Panc1 (cell line): Measurements from ENCODE around the gene NFATC1. TPM values are rescaled to one million over a fixed set of nuclear protein-coding genes. Genes with fewer than 3 reads are reported as not detected.

Experiments
- ATAC-seq: fragments of 200-7000 bp; cut with Tn5 transposase; 2 replicates; pipeline ENCODE4 v1.9.1; 2020; ENCODE audit warnings: mild to moderate bottlenecking, moderate library complexity
- BruUV-seq: library from RNA; stranded (reverse); fragments of 400-500 nt; replicated peaks from 2 replicates; lab custom pipeline; 2021; lab: Mats Ljungman, UMichigan
- CTCF ChIA-PET: fragments of 300-600 bp; sonication (Branson Sonifier 250); formaldehyde crosslinking; loops from one replicate; lab custom pipeline; 2022; ENCODE audit warnings: antibody characterized with exemption; lab: Charles Lee
- POLR2A ChIA-PET: fragments of 300-600 bp; sonication (Branson Sonifier 250); formaldehyde crosslinking; loops from one replicate; lab custom pipeline; 2022; ENCODE audit warnings: antibody characterized with exemption; lab: Charles Lee
- DNase-seq: peaks from one replicate; pipeline ENCODE4 v3.0.0-alpha.2; 2010; ENCODE audit warnings: low read depth, low spot score
- H3K27ac ChIP-seq: 2 replicates; pipeline ENCODE4 v1.5.1; 2011; ENCODE audit warnings: mild to moderate bottlenecking, low read length, inconsistent platforms
- H3K27me3 ChIP-seq: fragments of 200-500 bp; sonication (Bioruptor generic); 2 replicates; pipeline ENCODE4 v1.6.0; 2014; ENCODE audit warnings: low read length, inconsistent platforms; ENCODE audit not compliant: control insufficient read depth, insufficient read depth
- H3K36me3 ChIP-seq: fragments of 200-500 bp; sonication (Bioruptor generic); 2 replicates; pipeline ENCODE4 v1.5.1; 2014; ENCODE audit warnings: inconsistent platforms, mild to moderate bottlenecking, low read length, moderate library complexity; ENCODE audit not compliant: control insufficient read depth, insufficient read depth
- H3K4me1 ChIP-seq: 2 replicates; pipeline ENCODE4 v1.5.1; 2011; ENCODE audit warnings: inconsistent platforms, mild to moderate bottlenecking, low read length, moderate library complexity; ENCODE audit not compliant: control insufficient read depth, insufficient read depth
- H3K4me3 ChIP-seq, 2 experiments: 2 replicates each; pipeline ENCODE4 v1.5.1; 2011 to 2012; ENCODE audit warnings: low read depth in 2 of 2, low read length in 2 of 2, mild to moderate bottlenecking in 2 of 2, inconsistent platforms in 1 of 2, moderate library complexity in 1 of 2
- H3K9me3 ChIP-seq: fragments of 200-500 bp; sonication (Bioruptor generic); 2 replicates; pipeline ENCODE4 v1.5.1; 2014; ENCODE audit warnings: low read depth, mild to moderate bottlenecking, inconsistent platforms, low read length, moderate library complexity; ENCODE audit not compliant: control insufficient read depth, insufficient read depth
- POLR2AphosphoS5 ChIP-seq: IDR thresholded peaks from 2 replicates; pipeline ENCODE4 v1.6.1; 2012; ENCODE audit warnings: mild to moderate bottlenecking, low read depth, low read length, moderate library complexity
- SIN3A ChIP-seq: IDR thresholded peaks from 2 replicates; pipeline ENCODE4 v1.6.1; 2012; ENCODE audit warnings: low read depth, mild to moderate bottlenecking, low read length, moderate library complexity, borderline replicate concordance; ENCODE audit not compliant: insufficient read depth
- TCF7L2 ChIP-seq: IDR thresholded peaks from 2 replicates; pipeline ENCODE4 v1.6.1; 2011; ENCODE audit warnings: mild to moderate bottlenecking, low read depth, low read length, inconsistent platforms
- in situ Hi-C: cut with HindIII; loops from 2 replicates; pipeline ENCODE4 v1.10.0; 2016; ENCODE audit warnings: low sequenced_read_pairs, low pct_unique_long_range_greater_than_20kb
- intact Hi-C: fragments of 100-400 bp; cut with micrococcal nuclease; formaldehyde crosslinking; loops from one replicate; pipeline ENCODE4 v1.10.0; 2022; ENCODE audit not compliant: unreplicated experiment
- total RNA-seq: library from RNA; stranded (reverse); gene quantifications from one replicate; pipeline ENCODE4 v1.2.1, GENCODE V29; 2021; ENCODE audit not compliant: unreplicated experiment
- TF ChIP-seq, protein P1 (sequence below), 2 experiments: IDR thresholded peaks; 2 replicates each; pipeline ENCODE4 v1.6.1; 2011 to 2012; ENCODE audit warnings: low read depth in 2 of 2, control low read depth in 1 of 2, low read length in 1 of 2, mild to moderate bottlenecking in 1 of 2, moderate library complexity in 1 of 2; ENCODE audit not compliant: insufficient read depth in 1 of 2
- TF ChIP-seq, protein P2 (sequence below): fragments of 450-650 bp; IDR thresholded peaks from 2 replicates; pipeline ENCODE4 v1.5.1; 2017; ENCODE audit warnings: mild to moderate bottlenecking

NFATC1 gene
- total RNA-seq, 1 experiment from 2014 or later, result 30.8 TPM

DNA sequence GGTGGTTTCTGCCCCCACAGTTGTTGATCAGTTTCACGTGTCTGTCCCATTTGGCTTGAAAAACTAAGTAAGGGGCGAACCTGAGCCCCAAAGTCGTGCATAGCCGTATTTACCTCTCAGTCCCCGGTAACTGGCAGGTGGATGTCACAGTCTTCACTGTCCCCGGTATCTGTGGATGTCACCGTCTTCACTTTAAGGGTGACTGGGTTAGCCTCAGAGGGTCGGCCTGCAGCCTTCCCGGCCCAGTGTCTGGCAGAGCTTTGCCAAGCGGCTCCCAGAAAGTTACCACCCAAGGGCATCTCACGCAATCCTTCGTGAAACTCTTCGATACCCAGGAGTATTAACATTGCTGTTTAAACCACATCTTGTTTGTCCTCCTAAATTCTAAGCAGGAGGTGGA, 158.6 kb downstream of the NFATC1 start:
- in situ Hi-C loops (no loop called here), intact Hi-C loops (no loop called here)
- Histone ChIP-seq H3K9me3 (no peaks in the 10 kb centered on the region), H3K4me1 (no peaks in the 10 kb centered on the region; the same call in 1 of the 2 replicates), H3K27me3 (peaks cover 10% of the 10 kb centered on the region), H3K27ac (no peak overlapping the region), H3K36me3 (no peaks in the 10 kb centered on the region), H3K4me3 (no peak overlapping the region)
- BruUV-seq, result no TSS peak
- DNase-seq (no peak), ATAC-seq (no peak)
- ChIA-PET CTCF (interaction anchor here (0.6 kb wide), 1 partner anchor 9 kb away, joined by 3 read pairs; no protein-coding TSS in a partner anchor), POLR2A (no interaction called here)
- TF ChIP-seq, protein P1, sequence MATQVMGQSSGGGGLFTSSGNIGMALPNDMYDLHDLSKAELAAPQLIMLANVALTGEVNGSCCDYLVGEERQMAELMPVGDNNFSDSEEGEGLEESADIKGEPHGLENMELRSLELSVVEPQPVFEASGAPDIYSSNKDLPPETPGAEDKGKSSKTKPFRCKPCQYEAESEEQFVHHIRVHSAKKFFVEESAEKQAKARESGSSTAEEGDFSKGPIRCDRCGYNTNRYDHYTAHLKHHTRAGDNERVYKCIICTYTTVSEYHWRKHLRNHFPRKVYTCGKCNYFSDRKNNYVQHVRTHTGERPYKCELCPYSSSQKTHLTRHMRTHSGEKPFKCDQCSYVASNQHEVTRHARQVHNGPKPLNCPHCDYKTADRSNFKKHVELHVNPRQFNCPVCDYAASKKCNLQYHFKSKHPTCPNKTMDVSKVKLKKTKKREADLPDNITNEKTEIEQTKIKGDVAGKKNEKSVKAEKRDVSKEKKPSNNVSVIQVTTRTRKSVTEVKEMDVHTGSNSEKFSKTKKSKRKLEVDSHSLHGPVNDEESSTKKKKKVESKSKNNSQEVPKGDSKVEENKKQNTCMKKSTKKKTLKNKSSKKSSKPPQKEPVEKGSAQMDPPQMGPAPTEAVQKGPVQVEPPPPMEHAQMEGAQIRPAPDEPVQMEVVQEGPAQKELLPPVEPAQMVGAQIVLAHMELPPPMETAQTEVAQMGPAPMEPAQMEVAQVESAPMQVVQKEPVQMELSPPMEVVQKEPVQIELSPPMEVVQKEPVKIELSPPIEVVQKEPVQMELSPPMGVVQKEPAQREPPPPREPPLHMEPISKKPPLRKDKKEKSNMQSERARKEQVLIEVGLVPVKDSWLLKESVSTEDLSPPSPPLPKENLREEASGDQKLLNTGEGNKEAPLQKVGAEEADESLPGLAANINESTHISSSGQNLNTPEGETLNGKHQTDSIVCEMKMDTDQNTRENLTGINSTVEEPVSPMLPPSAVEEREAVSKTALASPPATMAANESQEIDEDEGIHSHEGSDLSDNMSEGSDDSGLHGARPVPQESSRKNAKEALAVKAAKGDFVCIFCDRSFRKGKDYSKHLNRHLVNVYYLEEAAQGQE (IDR thresholded peaks at IDR 0.05; ENCODE audit: insufficient read depth in 1 of 2, low read depth in 2 of 2, low read length in 1 of 2), result no peak

DNA sequence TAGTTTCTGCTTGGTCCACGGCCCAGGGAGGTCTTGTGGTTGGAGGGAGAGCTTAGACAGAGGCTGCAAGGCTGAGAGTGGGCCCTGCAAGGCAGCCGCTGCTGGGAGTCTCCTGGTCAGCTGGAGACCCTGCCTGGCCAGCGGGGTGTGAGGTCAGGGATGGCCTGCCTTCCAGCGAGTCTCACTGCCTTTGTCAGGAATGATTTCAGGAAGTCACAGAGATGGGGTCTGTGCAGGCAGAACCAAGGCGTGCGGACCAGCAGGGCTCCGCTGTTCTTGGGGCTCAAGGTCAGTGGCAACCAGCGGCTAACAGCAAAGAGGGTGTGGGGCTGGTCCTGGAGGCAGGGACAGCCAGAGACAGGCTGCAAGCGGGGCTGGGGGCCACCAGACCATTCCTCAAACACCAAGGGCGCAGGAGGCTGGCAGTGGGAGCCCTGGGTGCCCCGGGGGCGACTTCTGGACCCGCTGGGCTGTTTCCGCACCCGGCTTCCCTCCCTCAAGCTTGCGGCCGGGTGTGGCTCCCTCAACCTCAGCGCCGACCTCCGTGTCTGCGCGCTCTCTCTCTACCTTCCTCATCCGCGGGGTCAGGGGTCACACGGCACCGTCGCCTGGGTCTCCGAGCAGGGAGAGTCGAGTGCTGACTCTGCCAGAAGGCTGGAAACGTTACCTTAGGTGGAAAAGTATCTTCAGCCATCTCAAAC, 159.4 kb downstream of the NFATC1 start:
- TF ChIP-seq, protein P2, sequence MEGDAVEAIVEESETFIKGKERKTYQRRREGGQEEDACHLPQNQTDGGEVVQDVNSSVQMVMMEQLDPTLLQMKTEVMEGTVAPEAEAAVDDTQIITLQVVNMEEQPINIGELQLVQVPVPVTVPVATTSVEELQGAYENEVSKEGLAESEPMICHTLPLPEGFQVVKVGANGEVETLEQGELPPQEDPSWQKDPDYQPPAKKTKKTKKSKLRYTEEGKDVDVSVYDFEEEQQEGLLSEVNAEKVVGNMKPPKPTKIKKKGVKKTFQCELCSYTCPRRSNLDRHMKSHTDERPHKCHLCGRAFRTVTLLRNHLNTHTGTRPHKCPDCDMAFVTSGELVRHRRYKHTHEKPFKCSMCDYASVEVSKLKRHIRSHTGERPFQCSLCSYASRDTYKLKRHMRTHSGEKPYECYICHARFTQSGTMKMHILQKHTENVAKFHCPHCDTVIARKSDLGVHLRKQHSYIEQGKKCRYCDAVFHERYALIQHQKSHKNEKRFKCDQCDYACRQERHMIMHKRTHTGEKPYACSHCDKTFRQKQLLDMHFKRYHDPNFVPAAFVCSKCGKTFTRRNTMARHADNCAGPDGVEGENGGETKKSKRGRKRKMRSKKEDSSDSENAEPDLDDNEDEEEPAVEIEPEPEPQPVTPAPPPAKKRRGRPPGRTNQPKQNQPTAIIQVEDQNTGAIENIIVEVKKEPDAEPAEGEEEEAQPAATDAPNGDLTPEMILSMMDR, result no peak
- TF ChIP-seq, protein P1 (IDR thresholded peaks at IDR 0.05; ENCODE audit: insufficient read depth in 1 of 2, low read depth in 2 of 2, low read length in 1 of 2), result no peak
- no peak for TF ChIP-seq SIN3A
- TF ChIP-seq TCF7L2, result no peak
- TF ChIP-seq POLR2AphosphoS5, result no peak
- no TSS peak for BruUV-seq
- intact Hi-C loops, result no loop called here
- CTCF ChIA-PET, result no interaction called here
- H3K4me3 ChIP-seq, result no peak overlapping the region
- no peaks in the 10 kb centered on the region for H3K9me3 ChIP-seq
- POLR2A ChIA-PET, result no interaction called here
- H3K4me1 ChIP-seq, result no peaks in the 10 kb centered on the region; the same call in 1 of the 2 replicates
- DNase-seq, result no peak
- peaks cover 10% of the 10 kb centered on the region for H3K27me3 ChIP-seq
- no peaks in the 10 kb centered on the region for H3K36me3 ChIP-seq
- in situ Hi-C loops, result no loop called here
- ATAC-seq, result 0 out of 2 replicates have a peak, but pooled peaks have one; percentile 8
- H3K27ac ChIP-seq, result no peak overlapping the region
